H1 (cell line): ENCODE measurements around the gene CEP192. TPM values are rescaled to one million over a fixed set of nuclear protein-coding genes. Genes with fewer than 3 reads are reported as not detected.

Source experiments
- CTCF ChIA-PET: fragments of 300-600 bp; sonication (Branson Sonifier 250); formaldehyde crosslinking; loops from one replicate; lab custom pipeline; 2021; ENCODE audit not compliant: partially characterized antibody; lab: Charles Lee
- POLR2A ChIA-PET: fragments of 300-600 bp; sonication (Branson Sonifier 250); formaldehyde crosslinking; loops from one replicate; lab custom pipeline; 2021; ENCODE audit warnings: inconsistent platforms; ENCODE audit not compliant: partially characterized antibody; lab: Charles Lee
- DNase-seq, 2 experiments: peaks; one replicate each; pipeline versions ENCODE4 v3.0.0 to v3.0.0-alpha.2; 2010 to 2022; ENCODE audit warnings: low spot score in 2 of 2, low read depth in 1 of 2, mixed read lengths in 1 of 2
- FAIRE-seq: peaks from 2 replicates; lab custom pipeline; 2011; peaks lifted over from hg19 to GRCh38; lab: Jason Lieb, UNC
- H2AFZ ChIP-seq: 2 replicates; pipeline ENCODE4 v1.8.1; 2012; ENCODE audit warnings: low read length, inconsistent platforms
- H2AK5ac ChIP-seq: 2 replicates; pipeline ENCODE4 v1.6.1; 2013; ENCODE audit warnings: low read depth, low read length
- H2BK120ac ChIP-seq: replicated peaks from 2 replicates; pipeline ENCODE3; 2013; ENCODE audit warnings: low read depth, low read length, inconsistent platforms
- H2BK12ac ChIP-seq: 2 replicates; pipeline ENCODE4 v1.6.1; 2013; ENCODE audit warnings: low read depth, low read length
- H2BK15ac ChIP-seq: 2 replicates; pipeline ENCODE4 v1.6.1; 2013; ENCODE audit warnings: low read length
- H2BK20ac ChIP-seq: 2 replicates; pipeline ENCODE4 v1.6.1; 2013; ENCODE audit warnings: low read length
- H2BK5ac ChIP-seq: 2 replicates; pipeline ENCODE4 v1.6.1; 2013; ENCODE audit warnings: low read depth, low read length
- H3K14ac ChIP-seq: 2 replicates; pipeline ENCODE4 v1.6.1; 2013; ENCODE audit warnings: inconsistent platforms; ENCODE audit not compliant: insufficient read length
- H3K18ac ChIP-seq: 2 replicates; pipeline ENCODE4 v1.6.1; 2013; ENCODE audit warnings: low read length; ENCODE audit errors: extremely low read depth
- H3K23ac ChIP-seq: 2 replicates; pipeline ENCODE4 v1.6.1; 2013; ENCODE audit warnings: inconsistent platforms; ENCODE audit not compliant: insufficient read length
- H3K23me2 ChIP-seq: 2 replicates; pipeline ENCODE4 v1.6.1; 2013; ENCODE audit warnings: low read depth, low read length
- H3K27ac ChIP-seq: 2 replicates; pipeline ENCODE4 v1.6.1; 2011; ENCODE audit warnings: low read depth, low read length, inconsistent platforms
- H3K27me3 ChIP-seq, 4 experiments: replicated peaks in 1 of 4; 1 replicate in 1 of 4; 2 replicates in 3 of 4; pipeline versions ENCODE4 v1.6.1 to v1.8.1; 2011 to 2013; ENCODE audit warnings: low read length in 3 of 4, mild to moderate bottlenecking in 3 of 4, inconsistent platforms in 2 of 4, mixed read lengths in 2 of 4, moderate library complexity in 1 of 4; ENCODE audit not compliant: control insufficient read depth in 3 of 4, insufficient read depth in 3 of 4; ENCODE audit errors: extremely low read depth in 1 of 4
- H3K36me3 ChIP-seq, 4 experiments: 2 replicates each; pipeline versions ENCODE4 v1.6.1 to v1.8.1; 2011 to 2013; ENCODE audit warnings: mild to moderate bottlenecking in 4 of 4, low read length in 3 of 4, moderate library complexity in 2 of 4, control low read depth in 1 of 4, inconsistent platforms in 1 of 4; ENCODE audit not compliant: insufficient read depth in 4 of 4, control insufficient read depth in 2 of 4
- H3K4ac ChIP-seq: replicated peaks from 2 replicates; pipeline ENCODE3; 2013; ENCODE audit warnings: low read length, low read depth, mixed read lengths, inconsistent platforms; ENCODE audit not compliant: insufficient read length
- H3K4me1 ChIP-seq, 4 experiments: replicated peaks in 1 of 4; 1 replicate in 1 of 4; 2 replicates in 3 of 4; pipeline versions ENCODE4 v1.6.1 to v1.8.1; 2011 to 2013; ENCODE audit warnings: low read length in 3 of 4, inconsistent platforms in 2 of 4, mixed read lengths in 1 of 4; ENCODE audit not compliant: insufficient read depth in 4 of 4, control insufficient read depth in 3 of 4
- H3K4me2 ChIP-seq, 2 experiments: 2 replicates each; pipeline versions ENCODE4 v1.6.1 to v1.8.1; 2011 to 2013; ENCODE audit warnings: low read depth in 2 of 2, low read length in 2 of 2, control low read depth in 1 of 2, inconsistent platforms in 1 of 2, mild to moderate bottlenecking in 1 of 2; ENCODE audit not compliant: insufficient read depth in 1 of 2
- H3K4me3 ChIP-seq, 4 experiments: fragments of 200-600, 300-600 bp in 1 of 4; sonication (generic), shearing (Covaris generic), sonication (Bioruptor Twin) in 1 of 4; 2 replicates each; pipeline versions ENCODE4 v1.5.1 to v1.8.1; 2011 to 2016; ENCODE audit warnings: low read length in 4 of 4, low read depth in 3 of 4, control low read depth in 2 of 4, inconsistent platforms in 2 of 4, mild to moderate bottlenecking in 2 of 4, mixed read lengths in 1 of 4, moderate library complexity in 1 of 4; ENCODE audit not compliant: insufficient read depth in 2 of 4; ENCODE audit errors: extremely low read depth in 1 of 4
- H3K56ac ChIP-seq: replicated peaks from 2 replicates; pipeline ENCODE3; 2013; ENCODE audit warnings: low read depth, mild to moderate bottlenecking, mixed read lengths, low read length, inconsistent platforms; ENCODE audit not compliant: insufficient read length
- H3K79me1 ChIP-seq: 2 replicates; pipeline ENCODE4 v1.6.1; 2013; ENCODE audit warnings: low read depth, low read length, control low read depth
- H3K79me2 ChIP-seq, 2 experiments: 2 replicates each; pipeline versions ENCODE4 v1.6.1 to v1.8.1; 2012 to 2013; ENCODE audit warnings: low read length in 2 of 2, mild to moderate bottlenecking in 2 of 2, inconsistent platforms in 1 of 2; ENCODE audit not compliant: insufficient read depth in 2 of 2, control insufficient read depth in 1 of 2
- H3K9ac ChIP-seq, 4 experiments: replicated peaks in 1 of 4; 1 replicate in 1 of 4; 2 replicates in 3 of 4; pipeline versions ENCODE4 v1.6.1 to v1.8.1; 2011 to 2013; ENCODE audit warnings: low read depth in 3 of 4, low read length in 3 of 4, control low read depth in 2 of 4, mild to moderate bottlenecking in 2 of 4, moderate library complexity in 2 of 4, inconsistent platforms in 1 of 4; ENCODE audit errors: extremely low read depth in 1 of 4
- H3K9me3 ChIP-seq, 2 experiments: 2 replicates each; pipeline versions ENCODE4 v1.6.1 to v1.8.1; 2012 to 2013; ENCODE audit warnings: mild to moderate bottlenecking in 2 of 2, moderate library complexity in 2 of 2, control low read depth in 1 of 2, inconsistent platforms in 1 of 2, low read depth in 1 of 2, low read length in 1 of 2, mixed read lengths in 1 of 2; ENCODE audit not compliant: insufficient read depth in 2 of 2
- H4K20me1 ChIP-seq, 2 experiments: replicated peaks in 1 of 2; 2 replicates each; pipeline versions ENCODE3 to v1.8.1; 2011 to 2013; ENCODE audit warnings: inconsistent platforms in 2 of 2, low read length in 2 of 2, mild to moderate bottlenecking in 1 of 2; ENCODE audit not compliant: insufficient read depth in 2 of 2, control insufficient read depth in 1 of 2
- H4K5ac ChIP-seq: 2 replicates; pipeline ENCODE4 v1.6.1; 2013; ENCODE audit warnings: low read length, low read depth, mixed read lengths, inconsistent platforms; ENCODE audit not compliant: insufficient read length
- H4K8ac ChIP-seq: 2 replicates; pipeline ENCODE4 v1.8.0; 2013; ENCODE audit warnings: mild to moderate bottlenecking, moderate library complexity, low read length, inconsistent platforms; ENCODE audit not compliant: insufficient read depth; ENCODE audit errors: extremely low read depth
- H4K91ac ChIP-seq: replicated peaks from 2 replicates; pipeline ENCODE3; 2013; ENCODE audit warnings: low read length, mixed read lengths, inconsistent platforms; ENCODE audit not compliant: insufficient read length
- BACH1 ChIP-seq: IDR thresholded peaks from 2 replicates; pipeline ENCODE4 v1.6.1; 2012; ENCODE audit warnings: low read length, improper control_type of control experiment
- CBX8 ChIP-seq: fragments of 300-800, 300-1000 bp; sonication (generic); IDR thresholded peaks from 2 replicates; pipeline ENCODE4 v1.7.1; 2016; ENCODE audit warnings: low read depth, low read length, borderline replicate concordance
- KDM1A ChIP-seq: fragments of 200-600, 300-600 bp; sonication (generic); IDR thresholded peaks from 2 replicates; pipeline ENCODE4 v1.7.1; 2016; ENCODE audit warnings: mild to moderate bottlenecking, low read length, borderline replicate concordance
- RAD21 ChIP-seq, 2 experiments: IDR thresholded peaks in 1 of 2; conservative IDR thresholded peaks in 1 of 2; 2 replicates each; pipeline ENCODE4 v1.6.1; 2011; ENCODE audit warnings: low read depth in 2 of 2, low read length in 2 of 2, improper control_type of control experiment in 1 of 2, inconsistent platforms in 1 of 2, mild to moderate bottlenecking in 1 of 2, moderate library complexity in 1 of 2
- RFX5 ChIP-seq: IDR thresholded peaks from 2 replicates; pipeline ENCODE4 v1.6.1; 2011; ENCODE audit warnings: low read depth, low read length, improper control_type of control experiment, borderline replicate concordance
- SP1 ChIP-seq: IDR thresholded peaks from 2 replicates; pipeline ENCODE4 v1.6.1; 2011; ENCODE audit warnings: low read depth, low read length
- WGBS, 2 experiments: shearing (Covaris generic) in 1 of 2; methylation state at CpG; one replicate each; pipeline versions ENCODE4 v1.1.6 to v1.1.7; 2013 to 2015; ENCODE audit warnings: low lambda C conversion rate in 2 of 2, mixed read lengths in 2 of 2, inconsistent platforms in 1 of 2, low coverage in 1 of 2, missing lambda C conversion rate in 1 of 2; ENCODE audit not compliant: insufficient replicate concordance in 2 of 2, insufficient coverage in 1 of 2, insufficient read length in 1 of 2; ENCODE audit errors: extremely low coverage in 1 of 2, missing lambda C conversion rate in 1 of 2; 5-methylcytosine and 5-hydroxymethylcytosine counted together
- polyA plus RNA-seq, 7 experiments: library from polyadenylated mRNA; depleted of rRNA in 3 of 7; stranded (reverse) in 5 of 7; unstranded in 2 of 7; fragments of >200 nt in 5 of 7; fragments of 200-250 nt in 2 of 7; gene quantifications; 1 replicate in 5 of 7; 2 replicates in 1 of 7; 4 replicates in 1 of 7; pipeline versions ENCODE4 v1.2.1 to v1.2.3, GENCODE V29; 2011 to 2013; ENCODE audit warnings: missing spikeins in 2 of 7, mixed read lengths in 2 of 7
- total RNA-seq: library from RNA; stranded (reverse); fragmentation: NEBNext Ultra II Directional; extraction: Animal tissue kit (Norgen Biotek cat#: 25700); gene quantifications from 2 replicates; pipeline ENCODE4 v1.2.1, GENCODE V29; 2021
- TF ChIP-seq, protein P1 (sequence below), 3 experiments: IDR thresholded peaks; 1 replicate in 2 of 3; 2 replicates in 1 of 3; pipeline versions ENCODE4 v1.5.1 to v1.6.1; 2011; ENCODE audit warnings: low read length in 3 of 3, mild to moderate bottlenecking in 3 of 3, inconsistent platforms in 2 of 3, low read depth in 1 of 3, moderate library complexity in 1 of 3; ENCODE audit not compliant: insufficient read depth in 1 of 3; ENCODE audit errors: control extremely low read depth in 1 of 3
- TF ChIP-seq, protein P2 (sequence below): IDR thresholded peaks from 2 replicates; pipeline ENCODE4 v1.6.1; 2012; ENCODE audit warnings: inconsistent platforms

Gene CEP192
- total and polyA plus RNA-seq, 2 of the 8 experiments (the other 6 are each of a cell fraction or from before 2014, with no cell fraction given), result 13.4 to 23.1 TPM

DNA sequence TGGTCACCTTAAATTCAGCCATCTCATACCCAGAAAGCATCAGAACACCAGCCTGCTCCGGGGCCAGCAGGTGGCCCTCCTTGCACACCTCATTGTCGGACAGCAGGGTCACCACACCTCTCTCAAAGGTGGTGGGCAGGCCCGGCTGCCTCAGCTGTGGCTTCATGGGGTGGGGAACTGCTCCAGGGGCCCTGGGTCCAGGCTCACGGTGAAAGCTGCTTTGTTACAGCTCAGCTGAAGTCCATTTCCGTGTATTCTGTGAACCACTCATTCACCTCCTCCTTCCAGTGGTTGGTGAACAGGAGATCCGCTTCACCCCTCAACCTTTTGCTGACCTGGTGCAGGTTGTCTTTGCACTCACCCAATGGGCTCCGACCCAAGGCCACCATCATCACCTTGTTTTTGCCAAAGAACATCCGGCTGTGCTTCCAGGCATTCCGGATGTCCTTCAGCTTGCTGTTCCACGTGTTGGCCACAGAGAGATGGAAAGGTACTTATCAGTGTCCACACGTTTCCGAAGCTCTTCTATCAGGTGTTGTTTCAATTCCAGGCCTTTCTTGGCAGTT is 148.8 kb downstream of the CEP192 start:
- no peak overlapping the region for H2BK120ac ChIP-seq
- H3K23ac ChIP-seq, result no peak overlapping the region
- TF ChIP-seq CBX8, result no peak
- TF ChIP-seq, protein P1, sequence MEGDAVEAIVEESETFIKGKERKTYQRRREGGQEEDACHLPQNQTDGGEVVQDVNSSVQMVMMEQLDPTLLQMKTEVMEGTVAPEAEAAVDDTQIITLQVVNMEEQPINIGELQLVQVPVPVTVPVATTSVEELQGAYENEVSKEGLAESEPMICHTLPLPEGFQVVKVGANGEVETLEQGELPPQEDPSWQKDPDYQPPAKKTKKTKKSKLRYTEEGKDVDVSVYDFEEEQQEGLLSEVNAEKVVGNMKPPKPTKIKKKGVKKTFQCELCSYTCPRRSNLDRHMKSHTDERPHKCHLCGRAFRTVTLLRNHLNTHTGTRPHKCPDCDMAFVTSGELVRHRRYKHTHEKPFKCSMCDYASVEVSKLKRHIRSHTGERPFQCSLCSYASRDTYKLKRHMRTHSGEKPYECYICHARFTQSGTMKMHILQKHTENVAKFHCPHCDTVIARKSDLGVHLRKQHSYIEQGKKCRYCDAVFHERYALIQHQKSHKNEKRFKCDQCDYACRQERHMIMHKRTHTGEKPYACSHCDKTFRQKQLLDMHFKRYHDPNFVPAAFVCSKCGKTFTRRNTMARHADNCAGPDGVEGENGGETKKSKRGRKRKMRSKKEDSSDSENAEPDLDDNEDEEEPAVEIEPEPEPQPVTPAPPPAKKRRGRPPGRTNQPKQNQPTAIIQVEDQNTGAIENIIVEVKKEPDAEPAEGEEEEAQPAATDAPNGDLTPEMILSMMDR (IDR thresholded peaks at IDR 0.05; ENCODE audit: control extremely low read depth in 1 of 3, insufficient read depth in 1 of 3, low read depth in 1 of 3, low read length in 3 of 3), result peak in 1 of 3 experiments; percentile 4; a peak in 1 of 4 replicates
- TF ChIP-seq RFX5, result no peak
- TF ChIP-seq BACH1, result no peak
- no peak for TF ChIP-seq SP1
- TF ChIP-seq, protein P2, sequence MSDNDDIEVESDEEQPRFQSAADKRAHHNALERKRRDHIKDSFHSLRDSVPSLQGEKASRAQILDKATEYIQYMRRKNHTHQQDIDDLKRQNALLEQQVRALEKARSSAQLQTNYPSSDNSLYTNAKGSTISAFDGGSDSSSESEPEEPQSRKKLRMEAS, result no peak
- TF ChIP-seq RAD21 (IDR thresholded peaks at IDR 0.05 in 1 of 2, conservative IDR thresholded peaks at IDR 0.05 in 1 of 2; ENCODE audit: low read depth in 2 of 2, low read length in 2 of 2), result peak; percentile 47 to 56
- TF ChIP-seq KDM1A, result no peak
- H3K18ac ChIP-seq, result no peak overlapping the region
- no peak overlapping the region for H3K27ac ChIP-seq
- H4K91ac ChIP-seq, result no peak overlapping the region
- no peak overlapping the region for H3K14ac ChIP-seq
- H3K56ac ChIP-seq, result no peak overlapping the region
- no peaks in the 10 kb centered on the region for H3K79me2 ChIP-seq
- DNase-seq, result no peak
- no peak overlapping the region for H2BK20ac ChIP-seq
- H4K5ac ChIP-seq, result no peak overlapping the region
- WGBS, 2 experiments, result 97% methylated on average over 11 of the region's 12 CpGs; no CpG with 5 or more reads in 1 of the 2 experiments
- H3K4ac ChIP-seq, result no peak overlapping the region
- no peaks in the 10 kb centered on the region for H3K4me1 ChIP-seq
- H3K9me3 ChIP-seq, result peaks cover 0 to 1% of the 10 kb centered on the region in 2 experiments; a peak in 1 of 4 replicates
- no peak overlapping the region for H2BK15ac ChIP-seq
- H3K4me2 ChIP-seq, result no peak overlapping the region
- H3K23me2 ChIP-seq, result peaks cover 3% of the 10 kb centered on the region; the same call in 1 of the 2 replicates
- H4K20me1 ChIP-seq, result no peaks in the 10 kb centered on the region
- no peak overlapping the region for H3K4me3 ChIP-seq
- ChIA-PET POLR2A (interaction anchor here (1.0 kb wide), 1 partner anchor 21 kb away, joined by 4 read pairs; no protein-coding TSS in a partner anchor), CTCF (interaction anchor here (0.8 to 1.6 kb wide), 4 partner anchors 20 to 493 kb away, joined by 3 to 6 read pairs (median 3); no protein-coding TSS in a partner anchor)
- H3K9ac ChIP-seq, result no peak overlapping the region
- H3K36me3 ChIP-seq, result no peaks in the 10 kb centered on the region
- FAIRE-seq, result no peak
- H2AK5ac ChIP-seq, result no peak overlapping the region
- no peaks in the 10 kb centered on the region for H3K79me1 ChIP-seq
- no peak overlapping the region for H2BK12ac ChIP-seq
- H2AFZ ChIP-seq, result no peak overlapping the region
- H4K8ac ChIP-seq, result no peak overlapping the region
- H3K27me3 ChIP-seq, result peaks cover 0 to 6% (median 2%) of the 10 kb centered on the region in 4 experiments; a peak in 5 of 7 replicates
- H2BK5ac ChIP-seq, result no peak overlapping the region
